Measurements from ENCODE around the gene ASPRV1. TPM values are rescaled to one million over a fixed set of nuclear protein-coding genes. Genes with fewer than 3 reads are reported as not detected.

ASPRV1 gene
- total RNA-seq, 4 donors from 2014 or later, result 2.5 to 11.2 (median 5.1) TPM

- H3K27ac ChIP-seq, result no peak overlapping the region
- H3K4me1 ChIP-seq, result no peaks in the 10 kb centered on the region
- 67 to 71% methylated on average over 5 of the region's 5 CpGs for WGBS, 2 donors
- no peak for TF ChIP-seq EP300 (IDR thresholded peaks at IDR 0.05)
- no peak for TF ChIP-seq POLR2A (IDR thresholded peaks at IDR 0.05)
- TF ChIP-seq, protein P1, sequence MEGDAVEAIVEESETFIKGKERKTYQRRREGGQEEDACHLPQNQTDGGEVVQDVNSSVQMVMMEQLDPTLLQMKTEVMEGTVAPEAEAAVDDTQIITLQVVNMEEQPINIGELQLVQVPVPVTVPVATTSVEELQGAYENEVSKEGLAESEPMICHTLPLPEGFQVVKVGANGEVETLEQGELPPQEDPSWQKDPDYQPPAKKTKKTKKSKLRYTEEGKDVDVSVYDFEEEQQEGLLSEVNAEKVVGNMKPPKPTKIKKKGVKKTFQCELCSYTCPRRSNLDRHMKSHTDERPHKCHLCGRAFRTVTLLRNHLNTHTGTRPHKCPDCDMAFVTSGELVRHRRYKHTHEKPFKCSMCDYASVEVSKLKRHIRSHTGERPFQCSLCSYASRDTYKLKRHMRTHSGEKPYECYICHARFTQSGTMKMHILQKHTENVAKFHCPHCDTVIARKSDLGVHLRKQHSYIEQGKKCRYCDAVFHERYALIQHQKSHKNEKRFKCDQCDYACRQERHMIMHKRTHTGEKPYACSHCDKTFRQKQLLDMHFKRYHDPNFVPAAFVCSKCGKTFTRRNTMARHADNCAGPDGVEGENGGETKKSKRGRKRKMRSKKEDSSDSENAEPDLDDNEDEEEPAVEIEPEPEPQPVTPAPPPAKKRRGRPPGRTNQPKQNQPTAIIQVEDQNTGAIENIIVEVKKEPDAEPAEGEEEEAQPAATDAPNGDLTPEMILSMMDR (IDR thresholded peaks at IDR 0.05), result no peak
- no peaks in the 10 kb centered on the region for H3K9me3 ChIP-seq
- DNase-seq (ENCODE audit: low spot score in 2 of 2), result no peak
- H3K36me3 ChIP-seq, result peaks cover 0 to 13% (median 0%) of the 10 kb centered on the region in 3 donors
- no peaks in the 10 kb centered on the region for H3K27me3 ChIP-seq
- no peak overlapping the region for H3K4me3 ChIP-seq
Observed at GRCh38 chr2:69959425-69959824, 2.0 kb downstream of the ASPRV1 start.

DNA sequence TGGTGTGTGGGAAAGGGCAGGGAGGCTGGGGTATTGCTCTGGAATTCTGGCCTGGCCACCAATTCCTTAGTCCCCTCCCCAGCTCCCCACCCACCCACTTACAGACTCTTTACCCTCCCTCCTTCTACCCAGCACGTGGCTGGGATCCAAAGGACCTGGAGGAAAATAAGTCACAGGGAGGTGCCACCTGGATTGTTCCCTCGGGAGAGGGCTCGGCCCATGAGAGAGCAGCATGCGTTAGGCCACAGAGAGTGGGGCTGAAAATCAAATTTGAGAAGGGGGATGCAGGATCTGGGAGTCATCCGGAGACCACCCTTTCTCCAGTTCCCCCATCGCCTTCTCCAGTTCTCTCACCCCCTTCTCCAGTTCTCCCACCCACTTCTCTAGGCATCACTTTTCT, 3.0 kb downstream of the ASPRV1 start:
- H3K36me3 ChIP-seq, result peaks cover 0 to 13% (median 0%) of the 10 kb centered on the region in 3 donors
- H3K4me3 ChIP-seq, result no peak overlapping the region
- WGBS, 2 donors, result 71 to 77% methylated on average over 6 of the region's 6 CpGs
- H3K27me3 ChIP-seq, result no peaks in the 10 kb centered on the region
- H3K27ac ChIP-seq, result no peak overlapping the region
- no peaks in the 10 kb centered on the region for H3K4me1 ChIP-seq
- no peak for DNase-seq (ENCODE audit: low spot score in 2 of 2)
- TF ChIP-seq POLR2A (IDR thresholded peaks at IDR 0.05), result no peak
- TF ChIP-seq, protein P1 (IDR thresholded peaks at IDR 0.05), result no peak
- TF ChIP-seq EP300 (IDR thresholded peaks at IDR 0.05), result no peak
- H3K9me3 ChIP-seq, result no peaks in the 10 kb centered on the region

DNA sequence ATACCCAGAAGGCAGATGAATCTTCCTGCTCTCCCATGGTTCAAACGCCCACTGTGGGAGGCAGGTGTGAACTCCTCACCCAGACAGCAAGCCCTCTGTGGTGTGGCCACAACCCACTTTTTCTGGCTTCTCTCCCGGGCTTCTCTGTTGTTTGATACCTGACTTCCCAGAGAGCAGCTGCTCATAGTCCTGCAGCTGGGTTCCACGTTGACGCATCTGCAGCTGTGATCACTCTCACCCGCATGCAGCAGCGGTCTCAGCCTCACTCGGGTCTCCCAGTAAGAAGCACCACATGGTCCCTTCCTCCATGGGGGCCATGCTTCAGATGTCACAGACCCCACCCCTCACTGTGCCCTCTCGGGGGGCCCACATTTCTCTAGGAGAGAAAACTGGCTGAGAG, 3.5 kb downstream of the ASPRV1 start:
- Histone ChIP-seq H3K4me1 (no peaks in the 10 kb centered on the region), H3K27me3 (no peaks in the 10 kb centered on the region), H3K9me3 (no peaks in the 10 kb centered on the region), H3K4me3 (no peak overlapping the region), H3K27ac (no peak overlapping the region), H3K36me3 (peaks cover 0 to 10% (median 0%) of the 10 kb centered on the region in 3 donors)
- TF ChIP-seq, protein P1 (IDR thresholded peaks at IDR 0.05), result no peak
- TF ChIP-seq EP300 (IDR thresholded peaks at IDR 0.05) (no peak), POLR2A (IDR thresholded peaks at IDR 0.05) (no peak)
- 59 to 75% methylated on average over 8 of the region's 8 CpGs for WGBS, 2 donors
- no peak for DNase-seq (ENCODE audit: low spot score in 2 of 2)

- Histone ChIP-seq H3K4me3 (no peak overlapping the region), H3K9me3 (no peaks in the 10 kb centered on the region), H3K27ac (no peak overlapping the region), H3K36me3 (no peaks in the 10 kb centered on the region), H3K4me1 (no peaks in the 10 kb centered on the region), H3K27me3 (no peaks in the 10 kb centered on the region)
- TF ChIP-seq POLR2A (IDR thresholded peaks at IDR 0.05) (no peak), EP300 (IDR thresholded peaks at IDR 0.05) (no peak)
- TF ChIP-seq, protein P1 (IDR thresholded peaks at IDR 0.05), result no peak
- no peak for DNase-seq (ENCODE audit: low spot score in 2 of 2)
- 89% methylated on average over 6 of the region's 6 CpGs for WGBS, 2 donors
Observed at GRCh38 chr2:69956475-69956979, 4.9 kb downstream of the ASPRV1 start.

- H3K9me3 ChIP-seq, result no peaks in the 10 kb centered on the region
- H3K4me3 ChIP-seq, result no peak overlapping the region
- no peaks in the 10 kb centered on the region for H3K36me3 ChIP-seq
- no peak for DNase-seq (ENCODE audit: low spot score in 2 of 2)
- TF ChIP-seq, protein P1 (IDR thresholded peaks at IDR 0.05), result no peak
- H3K4me1 ChIP-seq, result no peaks in the 10 kb centered on the region
- no peak overlapping the region for H3K27ac ChIP-seq
- H3K27me3 ChIP-seq, result no peaks in the 10 kb centered on the region
- WGBS, 2 donors, result 90 to 93% methylated on average over 7 to 11 of the region's 11 CpGs
Observed at GRCh38 chr2:69955029-69955428, 6.4 kb downstream of the ASPRV1 start.
